Peyer's patch (tissue), 4 donors: ENCODE measurements around the gene ARHGEF33. TPM values are rescaled to one million over a fixed set of nuclear protein-coding genes. Genes with fewer than 3 reads are reported as not detected.

ENCODE experiments used
- DNase-seq, 3 donors: peaks; one replicate each; pipeline ENCODE4 v3.0.0-alpha.2; 2017 to 2019
- H3K27ac ChIP-seq, 4 donors: fragments of 200-600 bp; sonication (generic); one replicate each; pipeline ENCODE4 v1.5.1; 2016 to 2019
- H3K27me3 ChIP-seq, 2 donors: fragments of 200-600 bp; sonication (generic); one replicate each; pipeline ENCODE4 v1.5.1; 2019
- H3K36me3 ChIP-seq, 3 donors: fragments of 200-600 bp; sonication (generic); one replicate each; pipeline ENCODE4 v1.5.1; 2016 to 2019
- H3K4me1 ChIP-seq, 4 donors: fragments of 200-600 bp; sonication (generic); one replicate each; pipeline ENCODE4 v1.5.1; 2016 to 2019
- H3K4me3 ChIP-seq, 4 donors: fragments of 200-600 bp; sonication (generic); 1 replicate in 3 of 4; 2 replicates in 1 of 4; pipeline ENCODE4 v1.5.1; 2016 to 2019; ENCODE audit warnings: mild to moderate bottlenecking in 1 of 4
- H3K9me3 ChIP-seq, 4 donors: fragments of 200-600 bp; sonication (generic); one replicate each; pipeline ENCODE4 v1.5.1; 2016 to 2019; ENCODE audit warnings: mild to moderate bottlenecking in 1 of 4
- POLR2A ChIP-seq, 2 donors: fragments of 450-650 bp; IDR thresholded peaks; one replicate each; pipeline ENCODE4 v1.5.1; 2017; ENCODE audit warnings: antibody characterized with exemption in 2 of 2, mild to moderate bottlenecking in 2 of 2, moderate library complexity in 2 of 2
- total RNA-seq, 4 donors: library from RNA; depleted of rRNA; stranded (reverse); fragments of >200 nt; gene quantifications; one replicate each; pipeline ENCODE4 v1.1.0, GENCODE V29; 2016
- TF ChIP-seq, protein P1 (sequence below), 6 experiments: fragments of 450-650 bp in 4 of 6; fragments of 200-600 bp in 2 of 6; sonication (generic) in 1 of 6; IDR thresholded peaks; one replicate each; pipeline ENCODE4 v1.5.1; 2017 to 2019; ENCODE audit warnings: antibody characterized with exemption in 6 of 6, mild to moderate bottlenecking in 3 of 6, moderate library complexity in 1 of 6

Gene ARHGEF33
- total RNA-seq, 4 donors from 2014 or later, result 0.18 to 1.3 (median 0.28) TPM; not detected in 1

DNA sequence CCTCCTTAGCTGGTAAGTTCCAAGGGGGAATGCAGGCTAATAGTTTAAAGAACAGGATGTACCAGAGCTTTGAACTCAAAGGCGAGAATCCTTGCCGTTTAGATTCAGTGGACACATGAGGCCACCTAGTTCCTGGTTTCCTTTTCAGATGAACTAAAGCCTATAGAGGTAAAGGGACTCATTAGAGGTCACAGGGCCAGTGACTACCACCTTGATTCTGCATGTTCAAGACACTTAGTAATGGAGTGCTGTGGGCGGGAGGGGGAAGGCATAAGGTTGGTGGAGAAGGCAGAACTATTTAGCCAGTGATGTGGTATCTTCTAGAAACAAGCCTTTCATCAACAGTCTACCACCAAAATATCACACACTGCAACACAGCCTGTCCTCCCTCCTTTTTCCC, 47.9 kb downstream of the ARHGEF33 start:
- Histone ChIP-seq H3K9me3 (no peaks in the 10 kb centered on the region), H3K4me1 (no peaks in the 10 kb centered on the region), H3K4me3 (no peak overlapping the region), H3K27ac (no peak overlapping the region), H3K27me3 (no peaks in the 10 kb centered on the region), H3K36me3 (no peaks in the 10 kb centered on the region)
- no peak for DNase-seq
- no peak for TF ChIP-seq POLR2A (IDR thresholded peaks at IDR 0.05)
- TF ChIP-seq, protein P1, sequence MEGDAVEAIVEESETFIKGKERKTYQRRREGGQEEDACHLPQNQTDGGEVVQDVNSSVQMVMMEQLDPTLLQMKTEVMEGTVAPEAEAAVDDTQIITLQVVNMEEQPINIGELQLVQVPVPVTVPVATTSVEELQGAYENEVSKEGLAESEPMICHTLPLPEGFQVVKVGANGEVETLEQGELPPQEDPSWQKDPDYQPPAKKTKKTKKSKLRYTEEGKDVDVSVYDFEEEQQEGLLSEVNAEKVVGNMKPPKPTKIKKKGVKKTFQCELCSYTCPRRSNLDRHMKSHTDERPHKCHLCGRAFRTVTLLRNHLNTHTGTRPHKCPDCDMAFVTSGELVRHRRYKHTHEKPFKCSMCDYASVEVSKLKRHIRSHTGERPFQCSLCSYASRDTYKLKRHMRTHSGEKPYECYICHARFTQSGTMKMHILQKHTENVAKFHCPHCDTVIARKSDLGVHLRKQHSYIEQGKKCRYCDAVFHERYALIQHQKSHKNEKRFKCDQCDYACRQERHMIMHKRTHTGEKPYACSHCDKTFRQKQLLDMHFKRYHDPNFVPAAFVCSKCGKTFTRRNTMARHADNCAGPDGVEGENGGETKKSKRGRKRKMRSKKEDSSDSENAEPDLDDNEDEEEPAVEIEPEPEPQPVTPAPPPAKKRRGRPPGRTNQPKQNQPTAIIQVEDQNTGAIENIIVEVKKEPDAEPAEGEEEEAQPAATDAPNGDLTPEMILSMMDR (IDR thresholded peaks at IDR 0.05), result no peak

- Histone ChIP-seq H3K4me1 (no peaks in the 10 kb centered on the region), H3K4me3 (no peak overlapping the region), H3K27ac (no peak overlapping the region), H3K27me3 (no peaks in the 10 kb centered on the region), H3K36me3 (no peaks in the 10 kb centered on the region), H3K9me3 (no peaks in the 10 kb centered on the region)
- no peak for DNase-seq
- TF ChIP-seq POLR2A (IDR thresholded peaks at IDR 0.05), result no peak
- TF ChIP-seq, protein P1 (IDR thresholded peaks at IDR 0.05), result no peak
These were observed 51.1 kb downstream of the ARHGEF33 start for GRCh38 chr2:38940746-38941145.

GRCh38 chr2:38943784-38944183, 54.1 kb downstream of the ARHGEF33 start:
- H3K27ac ChIP-seq, result no peak overlapping the region
- DNase-seq, result no peak
- no peak overlapping the region for H3K4me3 ChIP-seq
- H3K9me3 ChIP-seq, result no peaks in the 10 kb centered on the region
- no peak for TF ChIP-seq POLR2A (IDR thresholded peaks at IDR 0.05)
- TF ChIP-seq, protein P1 (IDR thresholded peaks at IDR 0.05), result no peak
- H3K36me3 ChIP-seq, result no peaks in the 10 kb centered on the region
- no peaks in the 10 kb centered on the region for H3K27me3 ChIP-seq
- no peaks in the 10 kb centered on the region for H3K4me1 ChIP-seq

- TF ChIP-seq POLR2A (IDR thresholded peaks at IDR 0.05), result no peak
- TF ChIP-seq, protein P1 (IDR thresholded peaks at IDR 0.05), result no peak
- Histone ChIP-seq H3K27ac (no peak overlapping the region), H3K9me3 (no peaks in the 10 kb centered on the region), H3K36me3 (no peaks in the 10 kb centered on the region), H3K4me3 (no peak overlapping the region), H3K27me3 (no peaks in the 10 kb centered on the region), H3K4me1 (no peaks in the 10 kb centered on the region)
- no peak for DNase-seq
These were observed 55.7 kb downstream of the ARHGEF33 start for GRCh38 chr2:38945372-38945771.

- Histone ChIP-seq H3K4me3 (no peak overlapping the region), H3K36me3 (no peaks in the 10 kb centered on the region), H3K27me3 (no peaks in the 10 kb centered on the region), H3K4me1 (no peaks in the 10 kb centered on the region), H3K9me3 (no peaks in the 10 kb centered on the region), H3K27ac (no peak overlapping the region)
- no peak for TF ChIP-seq POLR2A (IDR thresholded peaks at IDR 0.05)
- TF ChIP-seq, protein P1 (IDR thresholded peaks at IDR 0.05), result no peak
- no peak for DNase-seq
These were observed 56.2 kb downstream of the ARHGEF33 start for GRCh38 chr2:38945911-38946310.
